ENCODE results near the gene FAM50B.

DNA sequence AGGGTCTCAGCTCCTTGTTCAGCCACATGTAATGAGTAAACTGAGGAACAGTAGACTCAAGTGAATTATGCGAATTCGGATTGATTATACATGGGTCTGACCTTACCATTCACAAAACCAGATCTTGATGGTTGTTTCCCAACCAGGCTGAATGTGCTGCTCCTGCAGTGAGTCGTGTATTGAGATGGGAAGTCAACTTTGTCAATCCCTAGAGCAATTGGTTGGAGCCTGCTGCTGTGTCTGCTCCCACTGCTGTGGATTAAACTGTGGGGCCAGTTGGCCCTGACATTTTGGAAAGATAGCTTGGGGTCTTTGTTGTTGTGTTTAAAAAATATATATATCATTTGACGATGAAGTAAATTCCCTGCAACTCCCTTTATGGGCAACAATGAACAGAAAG lies 23.9 kb downstream of the FAM50B start:
- TF ChIP-seq GATA3 (IDR thresholded peaks at IDR 0.05; ENCODE audit: low read depth, low read length) (no peak), GATA2 (IDR thresholded peaks at IDR 0.05; ENCODE audit: low read depth, low read length) (no peak)

All from SH-SY5Y (cell line).